Naive thymus-derived CD4-positive, alpha-beta T cell (primary cell): ENCODE measurements around the gene MBNL3. TPM values are rescaled to one million over a fixed set of nuclear protein-coding genes. Genes with fewer than 3 reads are reported as not detected.
"Not testable (repeated sequence)": the region's sequence is repeated elsewhere in the genome, so short reads cannot be mapped to it uniquely, and the experiment has no call there.

Experiments used
- ATAC-seq: fragments of 150-1000 bp; cut with Tn5 transposase; 2 replicates; pipeline ENCODE4 v1.10.0; 2021; ENCODE audit warnings: mild to moderate bottlenecking, moderate library complexity
- CTCF ChIA-PET: fragments of 350-600 bp; sonication (Branson Sonifier 250); formaldehyde crosslinking; loops from one replicate; lab custom pipeline; 2021; ENCODE audit warnings: antibody characterized with exemption; lab: Charles Lee
- POLR2A ChIA-PET: fragments of 350-600 bp; sonication (Branson Sonifier 250); formaldehyde crosslinking; loops from one replicate; lab custom pipeline; 2021; ENCODE audit warnings: antibody characterized with exemption, inconsistent platforms; lab: Charles Lee
- DNase-seq, 9 donors: peaks; one replicate each; pipeline versions ENCODE4 v3.0.0 to v3.0.0-alpha.2; 2020 to 2022; ENCODE audit warnings: mixed read lengths in 1 of 9
- H3K27ac ChIP-seq: one replicate; pipeline ENCODE4 v1.7.0; 2013; ENCODE audit warnings: mild to moderate bottlenecking, low read depth, low read length, moderate library complexity
- H3K27me3 ChIP-seq, 2 donors: one replicate each; pipeline ENCODE4 v1.7.0; 2013; ENCODE audit warnings: low read length in 2 of 2, mild to moderate bottlenecking in 2 of 2, moderate library complexity in 2 of 2; ENCODE audit not compliant: control insufficient read depth in 2 of 2, insufficient read depth in 2 of 2
- H3K36me3 ChIP-seq, 3 experiments: 1 replicate in 2 of 3; 2 replicates in 1 of 3; pipeline ENCODE4 v1.7.0; 2013; ENCODE audit warnings: low read length in 3 of 3, mild to moderate bottlenecking in 3 of 3, moderate library complexity in 1 of 3; ENCODE audit not compliant: insufficient read depth in 3 of 3, control insufficient read depth in 2 of 3
- H3K4me1 ChIP-seq, 2 donors: one replicate each; pipeline ENCODE4 v1.7.0; 2013; ENCODE audit warnings: low read length in 2 of 2, mild to moderate bottlenecking in 2 of 2, moderate library complexity in 1 of 2; ENCODE audit not compliant: control insufficient read depth in 2 of 2, insufficient read depth in 2 of 2
- H3K4me3 ChIP-seq: 2 replicates; pipeline ENCODE4 v1.7.0; 2013; ENCODE audit warnings: mild to moderate bottlenecking, low read length
- H3K9me3 ChIP-seq, 3 experiments: 1 replicate in 2 of 3; 2 replicates in 1 of 3; pipeline ENCODE4 v1.7.0; 2013; ENCODE audit warnings: low read length in 3 of 3; ENCODE audit not compliant: control insufficient read depth in 2 of 3
- H3K27ac Mint-ChIP-seq, 9 donors: one replicate each; pipeline ENCODE4 v1.8.0; 2020 to 2022; ENCODE audit warnings: mixed read lengths in 9 of 9, mild to moderate bottlenecking in 8 of 9, moderate library complexity in 5 of 9, inconsistent platforms in 2 of 9
- H3K27me3 Mint-ChIP-seq, 5 donors: one replicate each; pipeline ENCODE4 v1.8.0; 2021 to 2022; ENCODE audit warnings: mixed read lengths in 5 of 5, mild to moderate bottlenecking in 1 of 5
- H3K36me3 Mint-ChIP-seq, 5 donors: one replicate each; pipeline ENCODE4 v1.8.0; 2020 to 2022; ENCODE audit warnings: mixed read lengths in 5 of 5, mild to moderate bottlenecking in 3 of 5, inconsistent platforms in 1 of 5
- H3K4me1 Mint-ChIP-seq, 7 donors: one replicate each; pipeline ENCODE4 v1.8.0; 2020 to 2022; ENCODE audit warnings: mixed read lengths in 7 of 7, mild to moderate bottlenecking in 3 of 7, inconsistent platforms in 1 of 7
- H3K4me3 Mint-ChIP-seq, 10 donors: one replicate each; pipeline ENCODE4 v1.8.0; 2020 to 2022; ENCODE audit warnings: mild to moderate bottlenecking in 10 of 10, mixed read lengths in 10 of 10, moderate library complexity in 6 of 10, inconsistent platforms in 2 of 10
- H3K9me3 Mint-ChIP-seq, 11 donors: one replicate each; pipeline ENCODE4 v1.8.0; 2020 to 2022; ENCODE audit warnings: mixed read lengths in 11 of 11, mild to moderate bottlenecking in 4 of 11, inconsistent platforms in 1 of 11, moderate library complexity in 1 of 11
- intact Hi-C, 2 donors: fragments of 100-400 bp; cut with micrococcal nuclease; formaldehyde crosslinking; loops; one replicate each; pipeline ENCODE4 v1.15.1; 2023
- polyA plus RNA-seq, 2 donors: library from polyadenylated mRNA; unstranded; fragments of 300-500 nt; fragmentation: Illumina TruSeq; gene quantifications; one replicate each; pipeline ENCODE4 v1.2.3, GENCODE V29; 2021
- total RNA-seq, 6 experiments: library from RNA in 5 of 6; stranded (reverse) in 5 of 6; gene quantifications; 1 replicate in 5 of 6; 2 replicates in 1 of 6; pipeline ENCODE4 v1.2.3 and lab custom pipeline; 2021 to 2026

MBNL3 gene
- total and polyA plus RNA-seq, 7 experiments from 2014 or later: 20.8 to 38.5 (median 29.7) TPM

- intact Hi-C loops: no loop called here
- no peak overlapping the region for H3K27ac Mint-ChIP-seq
- ChIA-PET POLR2A (no interaction called here), CTCF (no interaction called here)
- H3K4me1 Mint-ChIP-seq: peaks cover 0 to 3% (median 0%) of the 10 kb centered on the region in 7 donors
- Histone ChIP-seq H3K36me3 (no peaks in the 10 kb centered on the region), H3K4me3 (no peak overlapping the region), H3K27ac (no peak overlapping the region), H3K27me3 (no peaks in the 10 kb centered on the region), H3K9me3 (no peaks in the 10 kb centered on the region), H3K4me1 (no peaks in the 10 kb centered on the region)
- no peak for ATAC-seq
- DNase-seq: no peak
- H3K4me3 Mint-ChIP-seq: no peak overlapping the region
- H3K9me3 Mint-ChIP-seq: peaks cover 0 to 11% (median 0%) of the 10 kb centered on the region in 11 donors
- H3K27me3 Mint-ChIP-seq: no peaks in the 10 kb centered on the region
- H3K36me3 Mint-ChIP-seq: no peaks in the 10 kb centered on the region
Observed at GRCh38 chrX:132330156-132330729, 158.6 kb downstream of the MBNL3 start.

DNA sequence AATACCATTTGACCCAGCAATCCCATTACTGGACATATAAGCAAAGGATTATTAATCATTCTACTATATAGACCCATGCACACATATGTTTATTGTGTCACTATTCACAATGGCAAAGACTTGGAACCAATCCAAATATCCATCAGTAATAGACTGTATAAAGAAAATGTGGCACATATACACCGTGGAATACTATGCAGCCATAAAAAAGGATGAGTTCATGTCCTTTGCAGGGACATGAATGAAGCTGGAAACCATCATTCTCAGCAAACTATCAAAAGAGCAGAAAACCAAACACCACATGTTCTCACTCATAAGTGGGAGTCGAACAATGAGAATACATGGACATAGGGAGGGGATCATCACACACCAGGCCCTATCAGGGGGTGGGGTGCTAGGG is 161.9 kb downstream of the MBNL3 start:
- H3K4me3 Mint-ChIP-seq, H3K27ac Mint-ChIP-seq, H3K27me3 Mint-ChIP-seq, H3K27ac ChIP-seq, DNase-seq, POLR2A ChIA-PET, H3K9me3 ChIP-seq, H3K27me3 ChIP-seq, H3K4me1 Mint-ChIP-seq, intact Hi-C loops, H3K4me1 ChIP-seq, CTCF ChIA-PET, H3K4me3 ChIP-seq, ATAC-seq, H3K36me3 Mint-ChIP-seq, H3K36me3 ChIP-seq: not testable (repeated sequence)
- H3K9me3 Mint-ChIP-seq: peaks cover 0 to 11% (median 3%) of the 10 kb centered on the region in 11 donors
